Measurements from ENCODE around the gene EPN2.

- no peak for TF ChIP-seq POLR2AphosphoS5 (IDR thresholded peaks at IDR 0.05; ENCODE audit: low read depth, low read length)
- TF ChIP-seq, protein P1, sequence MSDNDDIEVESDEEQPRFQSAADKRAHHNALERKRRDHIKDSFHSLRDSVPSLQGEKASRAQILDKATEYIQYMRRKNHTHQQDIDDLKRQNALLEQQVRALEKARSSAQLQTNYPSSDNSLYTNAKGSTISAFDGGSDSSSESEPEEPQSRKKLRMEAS (IDR thresholded peaks at IDR 0.05): no peak
- TF ChIP-seq, protein P2, sequence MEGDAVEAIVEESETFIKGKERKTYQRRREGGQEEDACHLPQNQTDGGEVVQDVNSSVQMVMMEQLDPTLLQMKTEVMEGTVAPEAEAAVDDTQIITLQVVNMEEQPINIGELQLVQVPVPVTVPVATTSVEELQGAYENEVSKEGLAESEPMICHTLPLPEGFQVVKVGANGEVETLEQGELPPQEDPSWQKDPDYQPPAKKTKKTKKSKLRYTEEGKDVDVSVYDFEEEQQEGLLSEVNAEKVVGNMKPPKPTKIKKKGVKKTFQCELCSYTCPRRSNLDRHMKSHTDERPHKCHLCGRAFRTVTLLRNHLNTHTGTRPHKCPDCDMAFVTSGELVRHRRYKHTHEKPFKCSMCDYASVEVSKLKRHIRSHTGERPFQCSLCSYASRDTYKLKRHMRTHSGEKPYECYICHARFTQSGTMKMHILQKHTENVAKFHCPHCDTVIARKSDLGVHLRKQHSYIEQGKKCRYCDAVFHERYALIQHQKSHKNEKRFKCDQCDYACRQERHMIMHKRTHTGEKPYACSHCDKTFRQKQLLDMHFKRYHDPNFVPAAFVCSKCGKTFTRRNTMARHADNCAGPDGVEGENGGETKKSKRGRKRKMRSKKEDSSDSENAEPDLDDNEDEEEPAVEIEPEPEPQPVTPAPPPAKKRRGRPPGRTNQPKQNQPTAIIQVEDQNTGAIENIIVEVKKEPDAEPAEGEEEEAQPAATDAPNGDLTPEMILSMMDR (IDR thresholded peaks at IDR 0.05 in 2 of 3, conservative IDR thresholded peaks at IDR 0.05 in 1 of 3; ENCODE audit: borderline replicate concordance in 1 of 3, insufficient read depth in 1 of 3, low read depth in 2 of 3, low read length in 2 of 3): no peak
- TF ChIP-seq RAD21 (IDR thresholded peaks at IDR 0.05; ENCODE audit: low read depth): no peak
Observed at GRCh38 chr17:19286751-19287341, 49.7 kb downstream of the EPN2 start.
